ENCODE results near the gene MAPK7. TPM values are rescaled to one million over a fixed set of nuclear protein-coding genes. Genes with fewer than 3 reads are reported as not detected.

MAPK7 gene
- total RNA-seq, 3 donors from 2014 or later: 21.4 to 39.0 (median 22.7) TPM

- intact Hi-C loops (cut with DNase I; ENCODE audit: low total_unique reads): loop anchor here (5.0 kb wide), 1 partner anchor 1284 kb away; no protein-coding TSS in a partner anchor
- no peaks in the 10 kb centered on the region for H3K36me3 ChIP-seq
- H3K4me1 ChIP-seq: no peaks in the 10 kb centered on the region
- no peak for DNase-seq (ENCODE audit: low spot score in 2 of 2)
- TF ChIP-seq POLR2A (IDR thresholded peaks at IDR 0.05): no peak
- TF ChIP-seq, protein P1, sequence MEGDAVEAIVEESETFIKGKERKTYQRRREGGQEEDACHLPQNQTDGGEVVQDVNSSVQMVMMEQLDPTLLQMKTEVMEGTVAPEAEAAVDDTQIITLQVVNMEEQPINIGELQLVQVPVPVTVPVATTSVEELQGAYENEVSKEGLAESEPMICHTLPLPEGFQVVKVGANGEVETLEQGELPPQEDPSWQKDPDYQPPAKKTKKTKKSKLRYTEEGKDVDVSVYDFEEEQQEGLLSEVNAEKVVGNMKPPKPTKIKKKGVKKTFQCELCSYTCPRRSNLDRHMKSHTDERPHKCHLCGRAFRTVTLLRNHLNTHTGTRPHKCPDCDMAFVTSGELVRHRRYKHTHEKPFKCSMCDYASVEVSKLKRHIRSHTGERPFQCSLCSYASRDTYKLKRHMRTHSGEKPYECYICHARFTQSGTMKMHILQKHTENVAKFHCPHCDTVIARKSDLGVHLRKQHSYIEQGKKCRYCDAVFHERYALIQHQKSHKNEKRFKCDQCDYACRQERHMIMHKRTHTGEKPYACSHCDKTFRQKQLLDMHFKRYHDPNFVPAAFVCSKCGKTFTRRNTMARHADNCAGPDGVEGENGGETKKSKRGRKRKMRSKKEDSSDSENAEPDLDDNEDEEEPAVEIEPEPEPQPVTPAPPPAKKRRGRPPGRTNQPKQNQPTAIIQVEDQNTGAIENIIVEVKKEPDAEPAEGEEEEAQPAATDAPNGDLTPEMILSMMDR (IDR thresholded peaks at IDR 0.05): no peak
- no peak for TF ChIP-seq POLR2AphosphoS5 (IDR thresholded peaks at IDR 0.05)
- H3K27ac ChIP-seq: no peak overlapping the region
- no peaks in the 10 kb centered on the region for H3K9me3 ChIP-seq
- no peak overlapping the region for H3K4me3 ChIP-seq
- H3K27me3 ChIP-seq: no peaks in the 10 kb centered on the region
These were observed 42.9 kb downstream of the MAPK7 start for GRCh38 chr17:19421219-19421618.

GRCh38 chr17:19421926-19422325 is 43.6 kb downstream of the MAPK7 start:
- no peak for DNase-seq (ENCODE audit: low spot score in 2 of 2)
- TF ChIP-seq, protein P1 (IDR thresholded peaks at IDR 0.05): no peak
- TF ChIP-seq POLR2A (IDR thresholded peaks at IDR 0.05): no peak
- TF ChIP-seq POLR2AphosphoS5 (IDR thresholded peaks at IDR 0.05): no peak
- intact Hi-C loops (cut with DNase I; ENCODE audit: low total_unique reads): loop anchor here (5.0 kb wide), 1 partner anchor 1285 kb away; no protein-coding TSS in a partner anchor

DNA sequence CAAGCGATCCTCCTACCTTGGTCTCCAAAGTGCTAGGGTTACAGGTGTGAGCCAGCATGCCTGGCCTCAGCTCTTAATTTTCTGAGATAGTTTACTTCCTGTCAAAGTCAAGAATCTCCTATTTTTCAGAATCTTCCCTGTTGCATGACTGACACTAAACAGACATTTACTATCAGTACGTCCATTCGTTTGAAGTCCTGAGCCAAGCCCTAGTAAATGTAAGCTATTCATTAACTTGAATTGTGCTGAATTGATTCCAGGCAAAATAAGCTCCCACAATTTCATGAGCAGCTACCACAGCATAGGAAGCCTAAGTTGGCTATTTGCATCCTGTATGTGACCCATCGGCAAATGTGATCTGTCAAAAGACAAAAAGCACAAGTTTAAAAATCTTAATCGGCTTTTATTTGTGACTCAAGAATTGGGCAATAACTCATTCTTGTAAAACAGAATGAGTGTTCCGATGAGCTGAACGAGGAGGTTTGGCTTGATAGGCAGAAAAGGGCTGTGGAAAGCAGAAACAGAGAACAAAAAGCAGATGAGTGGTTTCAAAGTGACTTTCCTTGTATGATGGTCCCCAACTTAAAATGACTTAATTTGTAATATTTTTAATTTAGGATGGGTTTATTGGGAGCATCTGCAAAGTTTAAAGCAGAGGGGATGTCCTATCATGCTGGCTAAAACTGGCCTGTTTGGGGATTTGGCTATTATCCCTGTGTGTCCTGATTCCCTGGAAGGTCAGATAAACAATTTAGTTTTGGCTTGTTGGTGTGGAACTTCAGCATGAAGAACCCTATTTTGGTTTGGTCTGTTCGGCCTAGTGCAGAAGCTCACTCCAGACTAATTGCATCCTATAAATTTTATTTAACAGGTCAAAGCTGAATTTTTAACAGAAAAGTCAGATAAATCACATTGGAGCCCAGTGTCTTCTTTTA is 46.9 kb downstream of the MAPK7 start:
- intact Hi-C loops (cut with DNase I; ENCODE audit: low total_unique reads): loop anchor here (5.0 kb wide), 1 partner anchor 1288 kb away; no protein-coding TSS in a partner anchor
- Histone ChIP-seq H3K27ac (peak overlapping the region; percentile 51 to 79), H3K4me3 (no peak overlapping the region), H3K27me3 (no peaks in the 10 kb centered on the region), H3K4me1 (no peaks in the 10 kb centered on the region), H3K9me3 (no peaks in the 10 kb centered on the region), H3K36me3 (no peaks in the 10 kb centered on the region)
- TF ChIP-seq POLR2AphosphoS5 (IDR thresholded peaks at IDR 0.05) (peak in 1 of 3 donors; percentile 29), POLR2A (IDR thresholded peaks at IDR 0.05) (no peak)
- no peak for DNase-seq (ENCODE audit: low spot score in 2 of 2)

More at GRCh38 chr17:19421926-19422325, 43.6 kb downstream of the MAPK7 start:
- Histone ChIP-seq H3K27me3 (no peaks in the 10 kb centered on the region), H3K27ac (no peak overlapping the region), H3K4me1 (no peaks in the 10 kb centered on the region), H3K36me3 (no peaks in the 10 kb centered on the region), H3K4me3 (no peak overlapping the region), H3K9me3 (no peaks in the 10 kb centered on the region)

DNA sequence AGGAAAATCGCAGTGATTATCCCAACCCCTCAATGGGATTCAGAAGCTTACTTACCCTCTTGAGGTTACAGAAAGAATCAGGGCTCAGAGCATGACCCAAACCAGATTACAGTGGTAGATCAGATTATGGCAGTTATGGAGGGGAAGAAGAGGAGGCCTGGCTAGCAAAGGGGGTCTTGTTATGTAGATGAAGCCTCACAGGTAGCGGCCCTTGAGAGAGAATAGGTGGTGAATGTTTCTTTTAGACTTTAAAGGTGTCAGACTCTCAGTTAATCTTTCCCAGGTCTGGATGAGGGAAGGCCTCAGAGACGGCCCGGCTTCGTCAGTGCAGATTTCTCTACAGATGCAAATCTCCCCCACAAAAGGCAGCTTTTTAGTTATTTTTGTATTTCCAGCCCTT is 48.3 kb downstream of the MAPK7 start:
- no peaks in the 10 kb centered on the region for H3K9me3 ChIP-seq
- no peak for TF ChIP-seq POLR2AphosphoS5 (IDR thresholded peaks at IDR 0.05)
- TF ChIP-seq, protein P1 (IDR thresholded peaks at IDR 0.05): no peak
- TF ChIP-seq POLR2A (IDR thresholded peaks at IDR 0.05): no peak
- DNase-seq (ENCODE audit: low spot score in 2 of 2): no peak
- intact Hi-C loops (cut with DNase I; ENCODE audit: low total_unique reads): no loop called here
- H3K4me3 ChIP-seq: no peak overlapping the region
- no peaks in the 10 kb centered on the region for H3K4me1 ChIP-seq
- no peaks in the 10 kb centered on the region for H3K36me3 ChIP-seq
- H3K27ac ChIP-seq: no peak overlapping the region
- no peaks in the 10 kb centered on the region for H3K27me3 ChIP-seq

GRCh38 chr17:19431691-19432090 is 53.4 kb downstream of the MAPK7 start:
- TF ChIP-seq POLR2AphosphoS5 (IDR thresholded peaks at IDR 0.05) (no peak), POLR2A (IDR thresholded peaks at IDR 0.05) (no peak)
- TF ChIP-seq, protein P1 (IDR thresholded peaks at IDR 0.05): no peak
- intact Hi-C loops (cut with DNase I; ENCODE audit: low total_unique reads): no loop called here
- Histone ChIP-seq H3K27me3 (no peaks in the 10 kb centered on the region), H3K9me3 (no peaks in the 10 kb centered on the region), H3K4me3 (no peak overlapping the region), H3K27ac (no peak overlapping the region), H3K36me3 (no peaks in the 10 kb centered on the region), H3K4me1 (no peaks in the 10 kb centered on the region)
- no peak for DNase-seq (ENCODE audit: low spot score in 2 of 2)

Other genes with a start within 250 kb of the MAPK7 start
- gene EPN2, start 141.1 kb upstream of the MAPK7 start, total RNA-seq: 10 to 100 TPM; 26.6 to 36.7 (median 30.6) TPM
- gene B9D1, start 15.8 kb upstream of the MAPK7 start, total RNA-seq: 10 to 100 TPM; 14.4 to 29.2 (median 28.4) TPM
- gene MFAP4, start 8.7 kb downstream of the MAPK7 start, total RNA-seq: 100 to 1,000 TPM in 2 of 3 donors, 10 to 100 TPM in 1; 45.5 to 186 (median 116) TPM
- 1 to 10 TPM in 2 of 3 donors, under 1 TPM in 1; 0.96 to 2.9 (median 2.3) TPM for gene RNF112, start 32.7 kb downstream of the MAPK7 start, total RNA-seq
- gene SLC47A1, start 155.4 kb downstream of the MAPK7 start, total RNA-seq: 10 to 100 TPM in 1 of 3 donors, 1 to 10 TPM in 2; 3.8 to 22.1 (median 8.8) TPM

Measured in breast epithelium (tissue), 4 donors.